Upper lobe of left lung (tissue), 6 donors: ENCODE measurements around the gene RAB43. TPM values are rescaled to one million over a fixed set of nuclear protein-coding genes. Genes with fewer than 3 reads are reported as not detected.
"Not testable (repeated sequence)": the region's sequence is repeated elsewhere in the genome, so short reads cannot be mapped to it uniquely, and the experiment has no call there.

Experiments used
- ATAC-seq, 2 donors: fragments of 200-7000 bp; cut with Tn5 transposase; one replicate each; pipeline ENCODE4 v1.9.1; 2022; ENCODE audit warnings: mild to moderate bottlenecking in 2 of 2, moderate library complexity in 2 of 2; ENCODE audit not compliant: low FRiP score in 2 of 2
- DNase-seq, 2 donors: peaks; one replicate each; pipeline ENCODE4 v3.0.0-alpha.2; 2019 to 2020
- H3K27ac ChIP-seq, 4 donors: fragments of 200-600 bp; sonication (generic); one replicate each; pipeline ENCODE4 v1.5.1; 2016 to 2019
- H3K27me3 ChIP-seq, 4 donors: fragments of 200-600 bp; sonication (generic); one replicate each; pipeline ENCODE4 v1.5.1; 2017 to 2019
- H3K36me3 ChIP-seq, 4 donors: fragments of 200-600 bp; sonication (generic); one replicate each; pipeline ENCODE4 v1.5.1; 2016 to 2019
- H3K4me1 ChIP-seq, 4 donors: fragments of 200-600 bp; sonication (generic); one replicate each; pipeline ENCODE4 v1.5.1; 2018 to 2019
- H3K4me3 ChIP-seq, 4 donors: fragments of 200-600 bp; sonication (generic); one replicate each; pipeline ENCODE4 v1.5.1; 2017 to 2019; ENCODE audit warnings: mild to moderate bottlenecking in 2 of 4, moderate library complexity in 1 of 4
- H3K9me3 ChIP-seq, 4 donors: fragments of 200-600 bp; sonication (generic); one replicate each; pipeline ENCODE4 v1.5.1; 2018 to 2019
- CTCF ChIP-seq, 6 experiments: fragments of 450-650 bp in 4 of 6; fragments of 200-600 bp in 2 of 6; sonication (generic) in 2 of 6; IDR thresholded peaks; one replicate each; pipeline ENCODE4 v1.5.1; 2016 to 2019; ENCODE audit warnings: antibody characterized with exemption in 6 of 6
- EP300 ChIP-seq, 4 donors: sonication (generic); formaldehyde crosslinking; IDR thresholded peaks; one replicate each; pipeline ENCODE4 v1.5.1; 2017; ENCODE audit warnings: antibody characterized with exemption in 4 of 4, control low read depth in 2 of 4
- POLR2A ChIP-seq, 4 donors: fragments of 450-650 bp; IDR thresholded peaks; one replicate each; pipeline ENCODE4 v1.5.1; 2016 to 2017; ENCODE audit warnings: antibody characterized with exemption in 4 of 4, mild to moderate bottlenecking in 2 of 4
- POLR2AphosphoS5 ChIP-seq, 2 donors: sonication (generic); formaldehyde crosslinking; IDR thresholded peaks; one replicate each; pipeline ENCODE4 v1.5.1; 2017; ENCODE audit warnings: antibody characterized with exemption in 2 of 2
- WGBS, 2 donors: methylation state at CpG; one replicate each; pipeline ENCODE4 v1.1.5; 2017 to 2018; 5-methylcytosine and 5-hydroxymethylcytosine counted together
- total RNA-seq, 6 donors: library from RNA; depleted of rRNA in 4 of 6; stranded (reverse); fragments of >200 nt in 4 of 6; gene quantifications; one replicate each; pipeline versions ENCODE4 v1.1.0 to v1.2.1, GENCODE V29; 2016 to 2021
- donor health status: DM: no; HTN: no; CAD: no; lungs with moderate emphysema.
- donor health status: DM: no; HTN: yes; CAD: no; lungs with severe emphysema.

RAB43 gene
- total RNA-seq, 6 donors from 2014 or later, result 19.0 to 54.2 (median 34.0) TPM

GRCh38 chr3:129069313-129070085 lies 52.1 kb downstream of the RAB43 start:
- TF ChIP-seq EP300 (IDR thresholded peaks at IDR 0.05), result peak in 1 of 4 donors; percentile 10
- H3K4me1 ChIP-seq, result peaks cover 0 to 15% (median 6%) of the 10 kb centered on the region in 4 donors
- H3K27ac ChIP-seq, H3K36me3 ChIP-seq, H3K4me3 ChIP-seq, ATAC-seq, H3K27me3 ChIP-seq, DNase-seq, H3K9me3 ChIP-seq: not testable (repeated sequence)
- 91 to 94% methylated on average over 13 of the region's 13 CpGs for WGBS, 2 donors

- DNase-seq (peak in 1 of 2 donors; percentile 90), ATAC-seq (peak in 1 of 2 donors; percentile 74)
- no peaks in the 10 kb centered on the region for H3K27me3 ChIP-seq
- peak overlapping the region in 3 of 4 donors; percentile 38 to 52 (median 49) for H3K4me3 ChIP-seq
- H3K36me3 ChIP-seq, result no peaks in the 10 kb centered on the region
- no peak for TF ChIP-seq CTCF (IDR thresholded peaks at IDR 0.05)
- TF ChIP-seq POLR2A (IDR thresholded peaks at IDR 0.05), result no peak
- no peak for TF ChIP-seq POLR2AphosphoS5 (IDR thresholded peaks at IDR 0.05)
- TF ChIP-seq EP300 (IDR thresholded peaks at IDR 0.05), result no peak
- WGBS, 2 donors, result 5 to 23% methylated on average over 4 to 15 of the region's 44 CpGs
- no peaks in the 10 kb centered on the region for H3K9me3 ChIP-seq
- peak overlapping the region in 3 of 4 donors; percentile 26 to 73 (median 35) for H3K27ac ChIP-seq
- peaks cover 0 to 15% (median 6%) of the 10 kb centered on the region in 4 donors for H3K4me1 ChIP-seq
Measured at GRCh38 chr3:129068291-129068886, 53.2 kb downstream of the RAB43 start.

- not testable (repeated sequence) for H3K27ac ChIP-seq, H3K36me3 ChIP-seq, H3K4me3 ChIP-seq, DNase-seq, ATAC-seq, H3K27me3 ChIP-seq, H3K9me3 ChIP-seq
- H3K4me1 ChIP-seq, result peaks cover 0 to 15% (median 6%) of the 10 kb centered on the region in 4 donors
- 93 to 94% methylated on average over 6 to 7 of the region's 7 CpGs for WGBS, 2 donors
- TF ChIP-seq CTCF (IDR thresholded peaks at IDR 0.05), result peak in 1 of 6 experiments; percentile 15
Measured at GRCh38 chr3:129067719-129068118, 53.9 kb downstream of the RAB43 start.

- WGBS, 2 donors, result 75 to 81% methylated on average over 4 of the region's 4 CpGs
- Histone ChIP-seq H3K4me3 (no peak overlapping the region), H3K36me3 (no peaks in the 10 kb centered on the region), H3K27me3 (no peaks in the 10 kb centered on the region), H3K9me3 (no peaks in the 10 kb centered on the region), H3K4me1 (peaks cover 0 to 15% (median 6%) of the 10 kb centered on the region in 4 donors), H3K27ac (no peak overlapping the region)
- no peak for DNase-seq
- TF ChIP-seq POLR2AphosphoS5 (IDR thresholded peaks at IDR 0.05) (no peak), CTCF (IDR thresholded peaks at IDR 0.05) (no peak), EP300 (IDR thresholded peaks at IDR 0.05) (no peak), POLR2A (IDR thresholded peaks at IDR 0.05) (no peak)
- no peak for ATAC-seq
Measured at GRCh38 chr3:129065720-129066073, 55.9 kb downstream of the RAB43 start.

GRCh38 chr3:129065016-129065719 lies 56.4 kb downstream of the RAB43 start:
- Histone ChIP-seq H3K4me1 (peaks cover 0 to 15% (median 6%) of the 10 kb centered on the region in 4 donors), H3K36me3 (no peaks in the 10 kb centered on the region), H3K27me3 (no peaks in the 10 kb centered on the region), H3K27ac (no peak overlapping the region), H3K4me3 (no peak overlapping the region), H3K9me3 (no peaks in the 10 kb centered on the region)
- TF ChIP-seq CTCF (IDR thresholded peaks at IDR 0.05), result no peak
- no peak for TF ChIP-seq POLR2A (IDR thresholded peaks at IDR 0.05)
- no peak for TF ChIP-seq POLR2AphosphoS5 (IDR thresholded peaks at IDR 0.05)
- TF ChIP-seq EP300 (IDR thresholded peaks at IDR 0.05), result no peak
- ATAC-seq (no peak), DNase-seq (no peak)
- 90 to 93% methylated on average over 13 to 14 of the region's 14 CpGs for whole genome bisulfite sequencing, 2 donors
